Esophagus squamous epithelium (tissue), 5 donors: ENCODE data around the gene VAV3. TPM values are rescaled to one million over a fixed set of nuclear protein-coding genes. Genes with fewer than 3 reads are reported as not detected.
"Not testable (repeated sequence)": the region's sequence is repeated elsewhere in the genome, so short reads cannot be mapped to it uniquely, and the experiment has no call there.

Source experiments
- DNase-seq: peaks from one replicate; lab custom pipeline; 2025; lab: John Stamatoyannopoulos, UW
- H3K27ac ChIP-seq, 4 donors: fragments of 200-600 bp; sonication (generic); one replicate each; pipeline ENCODE4 v1.5.1; 2016 to 2019; ENCODE audit warnings: mild to moderate bottlenecking in 1 of 4
- H3K27me3 ChIP-seq, 4 donors: fragments of 200-600 bp; sonication (generic); 1 replicate in 3 of 4; 2 replicates in 1 of 4; pipeline versions ENCODE4 v1.5.1 to v1.6.0; 2017 to 2021; ENCODE audit warnings: antibody characterized with exemption in 1 of 4
- H3K36me3 ChIP-seq, 3 donors: fragments of 200-600 bp; sonication (generic); one replicate each; pipeline ENCODE4 v1.5.1; 2016 to 2019
- H3K4me1 ChIP-seq, 3 donors: fragments of 200-600 bp; sonication (generic); one replicate each; pipeline ENCODE4 v1.5.1; 2017 to 2019
- H3K4me3 ChIP-seq, 4 donors: fragments of 200-600 bp; sonication (generic); 1 replicate in 3 of 4; 2 replicates in 1 of 4; pipeline ENCODE4 v1.5.1; 2016 to 2019; ENCODE audit warnings: mild to moderate bottlenecking in 2 of 4, moderate library complexity in 1 of 4
- H3K9me3 ChIP-seq, 3 donors: fragments of 200-600 bp; sonication (generic); one replicate each; pipeline ENCODE4 v1.5.1; 2016 to 2019
- CTCF ChIP-seq, 6 experiments: fragments of 450-650 bp in 4 of 6; fragments of 200-600 bp in 2 of 6; sonication (generic) in 2 of 6; IDR thresholded peaks; one replicate each; pipeline ENCODE4 v1.5.1; 2016 to 2019; ENCODE audit warnings: antibody characterized with exemption in 6 of 6, mild to moderate bottlenecking in 4 of 6, moderate library complexity in 4 of 6
- POLR2A ChIP-seq, 4 donors: fragments of 450-650 bp; IDR thresholded peaks; one replicate each; pipeline ENCODE4 v1.6.1; 2017; ENCODE audit warnings: antibody characterized with exemption in 4 of 4, mild to moderate bottlenecking in 4 of 4, moderate library complexity in 3 of 4
- WGBS, 2 donors: methylation state at CpG; one replicate each; pipeline ENCODE4 v1.1.5; 2018; 5-methylcytosine and 5-hydroxymethylcytosine counted together
- intact Hi-C: fragments of 100-400 bp; cut with DNase I; formaldehyde crosslinking; loops from one replicate; pipeline ENCODE4 v1.15.0; 2022
- total RNA-seq, 4 donors: library from RNA; depleted of rRNA; stranded (reverse); fragments of >200 nt; gene quantifications; one replicate each; pipeline ENCODE4 v1.1.0, GENCODE V29; 2016
- donor health status: DM: yes; HTN: yes; CAD: no.

VAV3 gene
- total RNA-seq, 4 donors from 2014 or later = 43.4 to 126 (median 76.9) TPM

GRCh38 chr1:108007531-108007930, 42.6 kb upstream of the VAV3 start:
- Histone ChIP-seq H3K4me3 (no peak overlapping the region), H3K27me3 (no peaks in the 10 kb centered on the region), H3K36me3 (no peaks in the 10 kb centered on the region), H3K27ac (no peak overlapping the region), H3K4me1 (peaks cover 0 to 7% (median 0%) of the 10 kb centered on the region in 3 donors), H3K9me3 (no peaks in the 10 kb centered on the region)
- WGBS, 2 donors = 51 to 64% methylated on average over 2 of the region's 2 CpGs
- intact Hi-C loops = no loop called here
- no peak for TF ChIP-seq CTCF (IDR thresholded peaks at IDR 0.05)
- TF ChIP-seq POLR2A (IDR thresholded peaks at IDR 0.05) = no peak
- no peak for DNase-seq

DNA sequence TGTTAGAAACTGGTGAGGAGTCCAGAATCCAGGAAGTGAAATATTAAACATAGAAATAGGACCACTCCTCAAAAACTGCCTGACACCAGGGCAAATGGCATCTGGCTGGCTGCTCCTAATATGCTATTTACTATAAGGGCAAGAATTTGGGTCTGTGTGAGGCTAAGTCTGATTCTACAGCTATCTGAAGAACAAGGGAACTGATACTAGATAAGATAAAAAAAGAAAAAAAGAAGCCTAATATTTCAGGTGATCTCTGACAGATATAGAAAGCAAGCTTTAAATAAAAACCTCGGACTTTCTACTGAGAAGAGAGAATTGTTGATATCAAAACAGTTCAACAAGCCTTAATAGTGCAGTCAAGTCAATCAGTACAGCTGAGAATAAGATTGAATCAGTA, 42.1 kb upstream of the VAV3 start:
- H3K4me3 ChIP-seq = no peak overlapping the region
- no peaks in the 10 kb centered on the region for H3K36me3 ChIP-seq
- intact Hi-C loops = no loop called here
- DNase-seq = no peak
- peaks cover 0 to 7% (median 0%) of the 10 kb centered on the region in 3 donors for H3K4me1 ChIP-seq
- WGBS, 2 donors = 65 to 85% methylated on average over 1 of the region's 1 CpG
- H3K9me3 ChIP-seq = no peaks in the 10 kb centered on the region
- H3K27ac ChIP-seq = no peak overlapping the region
- no peaks in the 10 kb centered on the region for H3K27me3 ChIP-seq
- TF ChIP-seq POLR2A (IDR thresholded peaks at IDR 0.05) (no peak), CTCF (IDR thresholded peaks at IDR 0.05) (no peak)

GRCh38 chr1:108004919-108005318, 39.9 kb upstream of the VAV3 start:
- 80% methylated on average over 2 to 3 of the region's 3 CpGs for WGBS, 2 donors
- H3K4me3 ChIP-seq, H3K27ac ChIP-seq, intact Hi-C loops, H3K9me3 ChIP-seq, DNase-seq, H3K36me3 ChIP-seq, H3K27me3 ChIP-seq: not testable (repeated sequence)
- peaks cover 0 to 18% (median 0%) of the 10 kb centered on the region in 3 donors for H3K4me1 ChIP-seq

DNA sequence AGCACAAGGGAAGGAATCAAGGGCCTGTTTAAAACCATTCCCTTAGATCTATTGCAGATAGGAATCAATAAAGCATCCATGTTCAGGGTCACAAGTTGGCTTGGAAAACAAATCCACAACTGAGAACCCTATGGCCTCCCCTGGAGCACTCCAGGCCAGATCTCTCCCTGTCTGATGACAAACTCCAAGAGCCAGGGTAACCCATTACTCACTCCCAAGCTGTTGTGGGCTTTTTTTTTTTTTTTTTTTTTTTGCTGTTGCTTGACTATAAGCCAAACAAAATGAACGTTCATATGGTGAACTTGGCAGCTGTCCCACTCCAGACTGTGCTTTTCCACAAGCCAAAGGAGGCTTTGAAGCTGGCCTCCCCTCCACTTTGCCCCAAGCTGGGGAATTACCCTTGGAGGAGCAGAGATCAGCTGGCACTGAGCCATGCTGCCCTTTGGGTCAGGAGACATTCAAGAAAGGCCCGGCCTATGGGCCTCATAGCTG, 35.7 kb upstream of the VAV3 start:
- intact Hi-C loops = no loop called here
- no peaks in the 10 kb centered on the region for H3K9me3 ChIP-seq
- WGBS, 2 donors = 7 to 20% methylated on average over 2 of the region's 2 CpGs
- H3K27ac ChIP-seq = no peak overlapping the region
- no peak overlapping the region for H3K4me3 ChIP-seq
- DNase-seq = no peak
- H3K27me3 ChIP-seq = no peaks in the 10 kb centered on the region
- TF ChIP-seq POLR2A (IDR thresholded peaks at IDR 0.05) = no peak
- no peaks in the 10 kb centered on the region for H3K36me3 ChIP-seq
- peaks cover 0 to 11% (median 0%) of the 10 kb centered on the region in 3 donors for H3K4me1 ChIP-seq

DNA sequence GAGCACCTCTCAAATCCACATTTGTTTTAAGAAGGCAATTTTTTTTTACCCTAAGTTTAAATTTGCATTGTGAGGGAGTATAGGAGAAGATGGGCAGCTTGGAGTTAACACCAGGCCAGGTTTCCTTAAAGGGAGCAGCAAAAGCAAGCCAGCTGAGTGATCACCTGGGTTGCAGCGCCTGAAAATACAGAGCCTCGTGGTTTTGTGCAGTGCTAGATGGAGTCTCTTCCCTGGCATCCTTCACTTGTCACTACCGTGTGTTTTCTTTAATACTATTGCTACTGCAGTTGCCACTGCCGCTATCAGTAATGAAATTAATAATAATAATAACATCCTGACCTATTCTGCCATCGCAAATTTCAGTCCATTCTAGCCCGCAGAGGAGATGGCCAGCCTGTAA, 35.2 kb upstream of the VAV3 start:
- WGBS, 2 donors = 77 to 85% methylated on average over 6 of the region's 6 CpGs
- Histone ChIP-seq H3K4me1 (peaks cover 0 to 11% (median 0%) of the 10 kb centered on the region in 3 donors), H3K27me3 (no peaks in the 10 kb centered on the region), H3K9me3 (no peaks in the 10 kb centered on the region), H3K36me3 (no peaks in the 10 kb centered on the region), H3K27ac (no peak overlapping the region), H3K4me3 (no peak overlapping the region)
- TF ChIP-seq POLR2A (IDR thresholded peaks at IDR 0.05) = no peak
- no peak for TF ChIP-seq CTCF (IDR thresholded peaks at IDR 0.05)
- no peak for DNase-seq
- intact Hi-C loops = no loop called here

DNA sequence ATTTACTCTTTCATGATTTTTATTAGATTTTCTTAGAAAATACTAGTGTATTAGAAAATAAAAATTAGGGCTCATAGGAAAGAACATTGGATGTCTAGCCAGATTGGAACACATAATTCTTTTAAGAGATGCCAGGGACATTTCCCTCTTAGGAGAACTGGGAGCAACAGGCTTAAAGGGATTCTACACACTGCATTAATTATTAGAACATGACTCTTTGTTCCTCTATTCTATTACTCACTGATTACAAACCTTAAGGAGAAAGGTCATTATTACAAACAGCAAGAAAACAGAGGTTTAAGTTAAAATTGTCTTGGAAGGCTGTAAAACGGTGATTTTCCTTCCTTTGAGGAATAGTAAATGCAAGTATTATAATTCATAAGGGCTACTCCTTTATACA, 32.9 kb upstream of the VAV3 start:
- Histone ChIP-seq H3K4me1 (peaks cover 0 to 11% (median 0%) of the 10 kb centered on the region in 3 donors), H3K4me3 (no peak overlapping the region), H3K9me3 (no peaks in the 10 kb centered on the region), H3K36me3 (no peaks in the 10 kb centered on the region), H3K27me3 (no peaks in the 10 kb centered on the region), H3K27ac (no peak overlapping the region)
- DNase-seq = no peak
- WGBS, 2 donors = 57 to 62% methylated on average over 1 of the region's 1 CpG
- TF ChIP-seq POLR2A (IDR thresholded peaks at IDR 0.05) (no peak), CTCF (IDR thresholded peaks at IDR 0.05) (no peak)
- intact Hi-C loops = no loop called here
